ENCODE data around the gene MOB2. TPM values are rescaled to one million over a fixed set of nuclear protein-coding genes. Genes with fewer than 3 reads are reported as not detected.
A peak's percentile ranks its signal among the peaks of the same experiment; 100 is the strongest.

The MOB2 gene
- total RNA-seq, 1 donor from 2014 or later, result 61.5 TPM

- no peak for DNase-seq (ENCODE audit: low spot score)
Observed at GRCh38 chr11:1471736-1472135, 14.8 kb downstream of the MOB2 start.

- no peak for DNase-seq (ENCODE audit: low spot score)
Observed at GRCh38 chr11:1470681-1471611, 15.6 kb downstream of the MOB2 start.

- no peak for DNase-seq (ENCODE audit: low spot score)
Observed at GRCh38 chr11:1469911-1470680, 16.5 kb downstream of the MOB2 start.

- DNase-seq (ENCODE audit: low spot score), result no peak
Observed at GRCh38 chr11:1469287-1469910, 17.2 kb downstream of the MOB2 start.

- no peak for DNase-seq (ENCODE audit: low spot score)
Observed at GRCh38 chr11:1468473-1469066, 18.0 kb downstream of the MOB2 start.

GRCh38 chr11:1468002-1468401, 18.6 kb downstream of the MOB2 start:
- no peak for DNase-seq (ENCODE audit: low spot score)

- no peak for DNase-seq (ENCODE audit: low spot score)
Observed at GRCh38 chr11:1467270-1467669, 19.3 kb downstream of the MOB2 start.

- no peak for DNase-seq (ENCODE audit: low spot score)
Observed at GRCh38 chr11:1466784-1467183, 19.8 kb downstream of the MOB2 start.

GRCh38 chr11:1463056-1463455, 23.5 kb downstream of the MOB2 start:
- no peak for DNase-seq (ENCODE audit: low spot score)

- DNase-seq (ENCODE audit: low spot score), result no peak
Observed at GRCh38 chr11:1462698-1462975, 23.9 kb downstream of the MOB2 start.

GRCh38 chr11:1461826-1462697, 24.5 kb downstream of the MOB2 start:
- DNase-seq (ENCODE audit: low spot score), result no peak

- DNase-seq (ENCODE audit: low spot score), result no peak
Observed at GRCh38 chr11:1460986-1461825, 25.4 kb downstream of the MOB2 start.

- DNase-seq (ENCODE audit: low spot score), result peak; percentile 80
Observed at GRCh38 chr11:1460396-1460985, 26.1 kb downstream of the MOB2 start.

- no peak for DNase-seq (ENCODE audit: low spot score)
Observed at GRCh38 chr11:1459764-1460395, 26.7 kb downstream of the MOB2 start.

- no peak for DNase-seq (ENCODE audit: low spot score)
Observed at GRCh38 chr11:1459219-1459575, 27.4 kb downstream of the MOB2 start.

GRCh38 chr11:1458340-1459218, 28.0 kb downstream of the MOB2 start:
- DNase-seq (ENCODE audit: low spot score), result peak; percentile 89

GRCh38 chr11:1457856-1458255, 28.7 kb downstream of the MOB2 start:
- no peak for DNase-seq (ENCODE audit: low spot score)

GRCh38 chr11:1457326-1457680, 29.3 kb downstream of the MOB2 start:
- no peak for DNase-seq (ENCODE audit: low spot score)

Measured in ureter (tissue), 1 donor.